IMR-90 (cell line): Measurements from ENCODE around the gene COL19A1. TPM values are rescaled to one million over a fixed set of nuclear protein-coding genes. Genes with fewer than 3 reads are reported as not detected.

Experiments used
- ATAC-seq: fragments of 200-7000 bp; cut with Tn5 transposase; 2 replicates; pipeline ENCODE4 v1.9.1; 2020; ENCODE audit warnings: low read depth, mild to moderate bottlenecking, moderate library complexity
- BruUV-seq: library from RNA; stranded (reverse); fragments of 400-500 nt; replicated peaks from 2 replicates; lab custom pipeline; 2021; lab: Mats Ljungman, UMichigan
- CTCF ChIA-PET: fragments of 300-600 bp; formaldehyde crosslinking; extraction: SDS; loops from one replicate; lab custom pipeline; 2021; ENCODE audit warnings: antibody characterized with exemption; lab: Yijun Ruan, JAX
- POLR2A ChIA-PET: fragments of 300-600 bp; sonication (Branson Sonifier 250); formaldehyde crosslinking; loops from one replicate; lab custom pipeline; 2022; ENCODE audit warnings: antibody characterized with exemption; ENCODE audit not compliant: unreplicated experiment; lab: Charles Lee
- DNase-seq: peaks from one replicate; pipeline ENCODE4 v3.0.0; 2013
- H2AFZ ChIP-seq: replicated peaks from 2 replicates; pipeline ENCODE3; 2013; ENCODE audit warnings: low read length, mild to moderate bottlenecking; ENCODE audit not compliant: poor library complexity
- H2AK5ac ChIP-seq: 2 replicates; pipeline ENCODE4 v1.6.1; 2013; ENCODE audit warnings: low read depth, low read length, inconsistent platforms
- H2AK9ac ChIP-seq: replicated peaks from 2 replicates; pipeline ENCODE3; 2013; ENCODE audit warnings: mild to moderate bottlenecking, low read depth, low read length, moderate library complexity; ENCODE audit not compliant: poor library complexity
- H2BK120ac ChIP-seq: 2 replicates; pipeline ENCODE4 v1.6.1; 2013; ENCODE audit warnings: low read depth, low read length, inconsistent platforms
- H2BK15ac ChIP-seq: 3 replicates; pipeline ENCODE4 v1.6.1; 2013; ENCODE audit warnings: low read depth, low read length, inconsistent platforms
- H2BK20ac ChIP-seq: 2 replicates; pipeline ENCODE4 v1.6.1; 2013; ENCODE audit warnings: low read depth, mild to moderate bottlenecking, inconsistent platforms, low read length, moderate library complexity
- H2BK5ac ChIP-seq: 2 replicates; pipeline ENCODE4 v1.6.1; 2013; ENCODE audit warnings: mild to moderate bottlenecking, low read depth, low read length, inconsistent platforms; ENCODE audit not compliant: poor library complexity, severe bottlenecking
- H3K14ac ChIP-seq: replicated peaks from 2 replicates; pipeline ENCODE4 v1.6.1; 2013; ENCODE audit warnings: low read depth, low read length, inconsistent platforms
- H3K18ac ChIP-seq: 2 replicates; pipeline ENCODE4 v1.6.1; 2013; ENCODE audit warnings: low read depth, low read length, control low read depth
- H3K23ac ChIP-seq: 2 replicates; pipeline ENCODE4 v1.6.1; 2013; ENCODE audit warnings: low read depth, low read length, inconsistent platforms
- H3K27ac ChIP-seq: 2 replicates; pipeline ENCODE4 v1.5.1; 2013; ENCODE audit warnings: mild to moderate bottlenecking, control low read depth, low read length; ENCODE audit not compliant: insufficient read depth
- H3K27me3 ChIP-seq: 2 replicates; pipeline ENCODE4 v1.6.1; 2013; ENCODE audit warnings: low read length; ENCODE audit not compliant: control insufficient read depth, insufficient read depth
- H3K36me3 ChIP-seq: 2 replicates; pipeline ENCODE4 v1.6.1; 2013; ENCODE audit warnings: low read length, mixed read lengths; ENCODE audit not compliant: control insufficient read depth, insufficient read depth
- H3K4ac ChIP-seq: 2 replicates; pipeline ENCODE4 v1.6.1; 2013; ENCODE audit warnings: low read depth, low read length, inconsistent platforms
- H3K4me1 ChIP-seq: 2 replicates; pipeline ENCODE4 v1.6.1; 2013; ENCODE audit warnings: low read length, mixed read lengths; ENCODE audit not compliant: control insufficient read depth, insufficient read depth
- H3K4me2 ChIP-seq: 2 replicates; pipeline ENCODE4 v1.6.1; 2013; ENCODE audit warnings: low read depth, mild to moderate bottlenecking, control low read depth, low read length, moderate library complexity
- H3K4me3 ChIP-seq: 2 replicates; pipeline ENCODE4 v1.5.1; 2013; ENCODE audit warnings: low read depth, mild to moderate bottlenecking, control low read depth, low read length, moderate library complexity; ENCODE audit not compliant: insufficient read depth
- H3K56ac ChIP-seq: 2 replicates; pipeline ENCODE4 v1.6.1; 2013; ENCODE audit warnings: low read length, inconsistent platforms; ENCODE audit not compliant: insufficient read depth; ENCODE audit errors: extremely low read depth
- H3K79me1 ChIP-seq, 2 experiments: 2 replicates each; pipeline ENCODE4 v1.6.1; 2013; ENCODE audit warnings: low read length in 2 of 2, inconsistent platforms in 1 of 2, low read depth in 1 of 2
- H3K9ac ChIP-seq: 2 replicates; pipeline ENCODE4 v1.6.1; 2013; ENCODE audit warnings: low read depth, low read length, control low read depth
- H3K9me1 ChIP-seq: 2 replicates; pipeline ENCODE4 v1.6.1; 2013; ENCODE audit warnings: low read length, inconsistent platforms; ENCODE audit not compliant: insufficient read depth
- H3K9me3 ChIP-seq: 2 replicates; pipeline ENCODE4 v1.6.1; 2013; ENCODE audit warnings: low read length; ENCODE audit not compliant: control insufficient read depth, insufficient read depth
- H4K20me1 ChIP-seq: 2 replicates; pipeline ENCODE4 v1.6.1; 2013; ENCODE audit warnings: low read length, inconsistent platforms; ENCODE audit not compliant: insufficient read depth
- H4K5ac ChIP-seq: 2 replicates; pipeline ENCODE4 v1.6.1; 2013; ENCODE audit warnings: mild to moderate bottlenecking, low read depth, low read length, control low read depth
- H4K8ac ChIP-seq, 2 experiments: 2 replicates each; pipeline ENCODE4 v1.6.1; 2013; ENCODE audit warnings: low read depth in 2 of 2, low read length in 2 of 2, control low read depth in 1 of 2, inconsistent platforms in 1 of 2
- H4K91ac ChIP-seq: 2 replicates; pipeline ENCODE4 v1.6.1; 2013; ENCODE audit warnings: low read depth, low read length, inconsistent platforms; ENCODE audit not compliant: insufficient read depth
- FOS ChIP-seq: fragments of 150-350 bp; IDR thresholded peaks from 2 replicates; pipeline ENCODE4 v1.6.1; 2016; ENCODE audit warnings: low read depth, low read length
- NFE2L2 ChIP-seq: fragments of 150-350 bp; IDR thresholded peaks from 2 replicates; pipeline ENCODE4 v1.6.1; 2016; ENCODE audit warnings: low read depth, mild to moderate bottlenecking, low read length
- POLR2A ChIP-seq: IDR thresholded peaks from 2 replicates; pipeline ENCODE4 v1.6.1; 2012; ENCODE audit warnings: mild to moderate bottlenecking, low read depth, low read length
- RCOR1 ChIP-seq: IDR thresholded peaks from 2 replicates; pipeline ENCODE4 v1.6.1; 2012; ENCODE audit warnings: mild to moderate bottlenecking, low read length, improper control_type of control experiment; ENCODE audit not compliant: insufficient replicate concordance
- WGBS, 2 experiments: methylation state at CpG; one replicate each; pipeline versions ENCODE4 v1.1.5 to v1.1.7; 2013; ENCODE audit warnings: missing lambda C conversion rate in 2 of 2; ENCODE audit not compliant: insufficient read length in 1 of 2; ENCODE audit errors: extremely low coverage in 2 of 2; 5-methylcytosine and 5-hydroxymethylcytosine counted together
- dilution Hi-C: fragments of 300-500 bp; cut with HindIII; formaldehyde crosslinking; loops from one replicate; pipeline ENCODE4 v1.14.3; 2018; ENCODE audit warnings: low sequenced_read_pairs; ENCODE audit not compliant: unreplicated experiment
- in situ Hi-C: fragments of 300-500 bp; cut with MboI; formaldehyde crosslinking; loops from 3 replicates; pipeline ENCODE4 v1.14.3; 2019; ENCODE audit warnings: low sequenced_read_pairs, inconsistent platforms, mixed read lengths
- intact Hi-C: fragments of 100-400 bp; cut with micrococcal nuclease; formaldehyde crosslinking; loops from 2 replicates; pipeline ENCODE4 v1.10.0; 2022
- polyA plus RNA-seq, 3 experiments: library from polyadenylated mRNA; depleted of rRNA; stranded (reverse); fragments of >200 nt; gene quantifications; 2 replicates each; pipeline ENCODE4 v1.2.3, GENCODE V29; 2012; ENCODE audit warnings: low replicate concordance in 1 of 3
- total RNA-seq: library from RNA; depleted of rRNA; stranded (reverse); fragments of >200 nt; gene quantifications from 2 replicates; pipeline ENCODE4 v1.2.3, GENCODE V29; 2012

COL19A1 gene
- total and polyA plus RNA-seq, 2 of the 4 experiments (the other 2 are of a cell fraction), result under 0.01 TPM; not detected in 1

DNA sequence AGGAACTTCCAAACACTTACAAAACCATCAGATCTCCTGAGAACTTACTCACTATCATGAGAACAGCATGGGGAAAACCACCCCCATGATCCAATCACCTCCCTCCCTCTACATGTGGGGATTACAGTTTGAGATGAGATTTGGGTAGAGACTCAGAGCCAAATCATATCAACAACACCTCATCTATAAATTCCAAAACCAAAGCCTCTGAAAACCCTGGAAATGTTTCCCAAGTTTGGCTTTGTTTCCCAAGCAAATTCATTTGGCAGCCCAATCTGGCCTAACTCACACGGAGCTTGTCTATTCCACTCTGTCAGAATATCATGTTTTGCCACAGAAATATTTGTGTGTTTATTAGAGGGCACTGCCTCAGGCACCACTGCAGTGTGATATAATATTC is 293.9 kb downstream of the COL19A1 start:
- Histone ChIP-seq H3K4me1 (no peaks in the 10 kb centered on the region), H3K27ac (no peak overlapping the region), H2AFZ (no peak overlapping the region), H3K9me3 (no peaks in the 10 kb centered on the region), H2AK5ac (no peak overlapping the region), H3K79me1 (no peaks in the 10 kb centered on the region), H2BK120ac (no peak overlapping the region), H4K91ac (no peak overlapping the region), H3K9me1 (no peaks in the 10 kb centered on the region), H3K4me2 (no peak overlapping the region), H3K27me3 (no peaks in the 10 kb centered on the region), H3K23ac (no peak overlapping the region), H3K4ac (no peak overlapping the region), H3K18ac (no peak overlapping the region), H4K8ac (no peak overlapping the region), H3K36me3 (no peaks in the 10 kb centered on the region), H3K14ac (no peak overlapping the region), H4K5ac (no peak overlapping the region), H4K20me1 (no peaks in the 10 kb centered on the region), H2AK9ac (no peak overlapping the region), H3K56ac (no peak overlapping the region), H2BK15ac (no peak overlapping the region), H2BK20ac (no peak overlapping the region), H3K9ac (no peak overlapping the region), H3K4me3 (no peak overlapping the region), H2BK5ac (no peak overlapping the region)
- in situ Hi-C loops (no loop called here), intact Hi-C loops (no loop called here), dilution Hi-C loops (no loop called here)
- ATAC-seq (no peak), DNase-seq (no peak)
- no TSS peak for BruUV-seq
- ChIA-PET POLR2A (no interaction called here), CTCF (no interaction called here)
- WGBS, 2 experiments, result no CpG with 5 or more reads among the region's 1 CpG
- TF ChIP-seq NFE2L2 (no peak), POLR2A (no peak), RCOR1 (no peak), FOS (no peak)
